DOHH2 (cell line): ENCODE results near the gene GFY.
A peak's percentile ranks its signal among the peaks of the same experiment; 100 is the strongest.

Experiments used
- H3F3A ChIP-seq: fragments of 200-600 bp; sonication (generic), shearing (Covaris generic); 2 replicates; pipeline ENCODE4 v1.6.0; 2016; ENCODE audit warnings: antibody characterized with exemption, mild to moderate bottlenecking; ENCODE audit not compliant: control insufficient read depth, insufficient read depth
- H3K27ac ChIP-seq: fragments of 200-600 bp; sonication (generic); 2 replicates; pipeline ENCODE4 v1.5.1; 2014; ENCODE audit warnings: low read depth, mild to moderate bottlenecking, low read length, moderate library complexity
- H3K27me3 ChIP-seq: fragments of 200-600 bp; sonication (generic); 2 replicates; pipeline ENCODE4 v1.6.1; 2014; ENCODE audit warnings: mild to moderate bottlenecking, low read length, mixed read lengths; ENCODE audit not compliant: control insufficient read depth
- H3K36me3 ChIP-seq: fragments of 200-600 bp; sonication (generic); 2 replicates; pipeline ENCODE4 v1.6.1; 2014; ENCODE audit warnings: mild to moderate bottlenecking, low read length, moderate library complexity, mixed read lengths; ENCODE audit not compliant: control insufficient read depth
- H3K4me1 ChIP-seq: fragments of 200-600 bp; sonication (generic); 2 replicates; pipeline ENCODE4 v1.6.1; 2014; ENCODE audit warnings: mild to moderate bottlenecking, low read length, mixed read lengths; ENCODE audit not compliant: control insufficient read depth
- H3K4me2 ChIP-seq: fragments of 200-600 bp; sonication (generic); 2 replicates; pipeline ENCODE4 v1.6.0; 2014; ENCODE audit warnings: mild to moderate bottlenecking, low read length, moderate library complexity
- H3K4me3 ChIP-seq: fragments of 200-600 bp; sonication (generic); 2 replicates; pipeline ENCODE4 v1.5.1; 2014; ENCODE audit warnings: mild to moderate bottlenecking, low read length, mixed read lengths
- H3K79me2 ChIP-seq: fragments of 200-600 bp; sonication (generic); 2 replicates; pipeline ENCODE4 v1.6.1; 2014; ENCODE audit warnings: mild to moderate bottlenecking, low read length, mixed read lengths; ENCODE audit not compliant: control insufficient read depth
- H3K9me2 ChIP-seq: fragments of 200-600 bp; sonication (generic); replicated peaks from 2 replicates; pipeline ENCODE4 v1.6.1; 2014; ENCODE audit warnings: mild to moderate bottlenecking, low read length, mixed read lengths; ENCODE audit not compliant: control insufficient read depth
- H3K9me3 ChIP-seq: fragments of 200-600 bp; sonication (generic); 2 replicates; pipeline ENCODE4 v1.6.1; 2014; ENCODE audit warnings: antibody characterized with exemption, low read length, mixed read lengths; ENCODE audit not compliant: control insufficient read depth, insufficient read depth
- H4K20me1 ChIP-seq: fragments of 200-600 bp; sonication (generic); 2 replicates; pipeline ENCODE4 v1.6.0; 2014; ENCODE audit warnings: low read depth, mild to moderate bottlenecking, antibody characterized with exemption, low read length, moderate library complexity; ENCODE audit not compliant: control insufficient read depth, insufficient read depth
- EZH2phosphoT487 ChIP-seq: fragments of 200-600 bp; sonication (generic); IDR thresholded peaks from 2 replicates; pipeline ENCODE4 v1.6.1; 2017; ENCODE audit warnings: borderline replicate concordance, mild to moderate bottlenecking, antibody characterized with exemption, low read length, moderate library complexity, mixed read lengths
- TF ChIP-seq, protein P1 (sequence below): fragments of 200-600 bp; sonication (generic); IDR thresholded peaks from one replicate; pipeline ENCODE4 v1.5.1; 2014; ENCODE audit warnings: antibody characterized with exemption, mild to moderate bottlenecking, low read depth, low read length; ENCODE audit not compliant: poor library complexity, severe bottlenecking

GFY gene

GRCh38 chr19:49382639-49383038 is 42.5 kb upstream of the GFY start:
- H3K27me3 ChIP-seq: no peaks in the 10 kb centered on the region
- no peaks in the 10 kb centered on the region for H3K9me3 ChIP-seq
- no peak overlapping the region for H3K4me3 ChIP-seq
- no peak overlapping the region for H3K27ac ChIP-seq
- H3K79me2 ChIP-seq: no peaks in the 10 kb centered on the region
- no peaks in the 10 kb centered on the region for H3K9me2 ChIP-seq
- H4K20me1 ChIP-seq: no peaks in the 10 kb centered on the region
- TF ChIP-seq, protein P1, sequence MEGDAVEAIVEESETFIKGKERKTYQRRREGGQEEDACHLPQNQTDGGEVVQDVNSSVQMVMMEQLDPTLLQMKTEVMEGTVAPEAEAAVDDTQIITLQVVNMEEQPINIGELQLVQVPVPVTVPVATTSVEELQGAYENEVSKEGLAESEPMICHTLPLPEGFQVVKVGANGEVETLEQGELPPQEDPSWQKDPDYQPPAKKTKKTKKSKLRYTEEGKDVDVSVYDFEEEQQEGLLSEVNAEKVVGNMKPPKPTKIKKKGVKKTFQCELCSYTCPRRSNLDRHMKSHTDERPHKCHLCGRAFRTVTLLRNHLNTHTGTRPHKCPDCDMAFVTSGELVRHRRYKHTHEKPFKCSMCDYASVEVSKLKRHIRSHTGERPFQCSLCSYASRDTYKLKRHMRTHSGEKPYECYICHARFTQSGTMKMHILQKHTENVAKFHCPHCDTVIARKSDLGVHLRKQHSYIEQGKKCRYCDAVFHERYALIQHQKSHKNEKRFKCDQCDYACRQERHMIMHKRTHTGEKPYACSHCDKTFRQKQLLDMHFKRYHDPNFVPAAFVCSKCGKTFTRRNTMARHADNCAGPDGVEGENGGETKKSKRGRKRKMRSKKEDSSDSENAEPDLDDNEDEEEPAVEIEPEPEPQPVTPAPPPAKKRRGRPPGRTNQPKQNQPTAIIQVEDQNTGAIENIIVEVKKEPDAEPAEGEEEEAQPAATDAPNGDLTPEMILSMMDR: no peak
- no peak for TF ChIP-seq EZH2phosphoT487
- H3K4me2 ChIP-seq: no peak overlapping the region
- no peaks in the 10 kb centered on the region for H3K36me3 ChIP-seq
- H3F3A ChIP-seq: peaks cover 4% of the 10 kb centered on the region; the same call in 1 of the 2 replicates
- H3K4me1 ChIP-seq: peaks cover 13% of the 10 kb centered on the region

DNA sequence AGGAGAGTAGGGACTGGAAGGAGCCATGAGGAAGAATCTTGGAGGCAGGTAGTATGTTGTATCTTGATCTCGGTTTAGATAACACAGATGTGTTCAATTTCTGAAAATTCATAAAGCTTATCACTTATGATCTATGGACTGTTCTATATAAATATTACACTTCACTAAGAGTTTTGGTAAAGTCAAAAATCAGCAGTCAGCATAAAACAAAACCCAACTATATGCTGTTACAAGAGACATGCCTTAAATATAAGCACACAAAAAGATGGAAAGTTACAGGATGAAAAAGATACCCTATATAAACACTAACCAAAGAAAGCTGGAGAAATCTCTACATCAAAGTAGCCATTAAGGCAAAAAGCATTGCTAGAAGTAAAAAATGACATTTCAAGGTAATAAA is 41.6 kb upstream of the GFY start:
- H3K9me3 ChIP-seq: no peaks in the 10 kb centered on the region
- H3K9me2 ChIP-seq: no peaks in the 10 kb centered on the region
- no peaks in the 10 kb centered on the region for H3K27me3 ChIP-seq
- no peaks in the 10 kb centered on the region for H4K20me1 ChIP-seq
- TF ChIP-seq, protein P1: no peak
- TF ChIP-seq EZH2phosphoT487: no peak
- H3K79me2 ChIP-seq: no peaks in the 10 kb centered on the region
- no peak overlapping the region for H3K27ac ChIP-seq
- H3K4me2 ChIP-seq: no peak overlapping the region
- H3K36me3 ChIP-seq: no peaks in the 10 kb centered on the region
- peaks cover 4% of the 10 kb centered on the region; the same call in 1 of the 2 replicates for H3F3A ChIP-seq
- H3K4me3 ChIP-seq: no peak overlapping the region
- peaks cover 23% of the 10 kb centered on the region for H3K4me1 ChIP-seq

DNA sequence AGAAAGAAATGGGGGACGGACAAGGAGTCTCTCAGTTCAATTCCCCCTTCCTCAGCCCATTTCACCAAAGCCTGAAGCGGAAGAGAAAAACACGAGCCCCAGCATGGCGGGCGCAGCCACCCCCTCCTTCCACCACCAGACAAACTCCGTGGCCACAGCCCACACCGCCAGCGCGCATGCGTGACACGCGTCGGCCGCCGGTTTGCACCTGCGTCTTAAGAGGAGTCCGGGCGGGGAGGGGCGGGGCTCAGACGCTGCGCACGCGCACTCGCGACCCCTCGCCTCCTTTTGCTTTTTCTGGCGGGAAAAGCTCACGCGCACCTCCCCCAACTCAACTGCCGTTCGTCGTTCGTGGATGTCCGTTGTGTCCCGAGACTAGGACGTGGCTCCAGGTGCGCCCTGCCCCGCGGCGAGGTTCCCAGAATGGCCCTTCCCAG is 37.2 kb upstream of the GFY start, which contains the start of gene KASH5:
TSS of gene KASH5 (plus strand) at position 314 of the 437 bp plus-strand sequence. CDS start 2,635 bp downstream, outside the sequence.
- no peaks in the 10 kb centered on the region for H3K36me3 ChIP-seq
- no peaks in the 10 kb centered on the region for H4K20me1 ChIP-seq
- H3K27me3 ChIP-seq: no peaks in the 10 kb centered on the region
- TF ChIP-seq, protein P1: no peak
- TF ChIP-seq EZH2phosphoT487: no peak
- peak within 1 kb of the TSS; percentile 42 for H3K4me2 ChIP-seq
- H3K9me2 ChIP-seq: no peaks in the 10 kb centered on the region
- H3K27ac ChIP-seq: no peak within 1 kb of the TSS
- peaks cover 9% of the 10 kb centered on the region for H3F3A ChIP-seq
- no peak within 1 kb of the TSS for H3K4me3 ChIP-seq
- peaks cover 49% of the 10 kb centered on the region for H3K4me1 ChIP-seq
- H3K79me2 ChIP-seq: no peaks in the 10 kb centered on the region
- no peaks in the 10 kb centered on the region for H3K9me3 ChIP-seq
